ENCODE measurements around the gene SRSF8.

- TF ChIP-seq, protein P1, sequence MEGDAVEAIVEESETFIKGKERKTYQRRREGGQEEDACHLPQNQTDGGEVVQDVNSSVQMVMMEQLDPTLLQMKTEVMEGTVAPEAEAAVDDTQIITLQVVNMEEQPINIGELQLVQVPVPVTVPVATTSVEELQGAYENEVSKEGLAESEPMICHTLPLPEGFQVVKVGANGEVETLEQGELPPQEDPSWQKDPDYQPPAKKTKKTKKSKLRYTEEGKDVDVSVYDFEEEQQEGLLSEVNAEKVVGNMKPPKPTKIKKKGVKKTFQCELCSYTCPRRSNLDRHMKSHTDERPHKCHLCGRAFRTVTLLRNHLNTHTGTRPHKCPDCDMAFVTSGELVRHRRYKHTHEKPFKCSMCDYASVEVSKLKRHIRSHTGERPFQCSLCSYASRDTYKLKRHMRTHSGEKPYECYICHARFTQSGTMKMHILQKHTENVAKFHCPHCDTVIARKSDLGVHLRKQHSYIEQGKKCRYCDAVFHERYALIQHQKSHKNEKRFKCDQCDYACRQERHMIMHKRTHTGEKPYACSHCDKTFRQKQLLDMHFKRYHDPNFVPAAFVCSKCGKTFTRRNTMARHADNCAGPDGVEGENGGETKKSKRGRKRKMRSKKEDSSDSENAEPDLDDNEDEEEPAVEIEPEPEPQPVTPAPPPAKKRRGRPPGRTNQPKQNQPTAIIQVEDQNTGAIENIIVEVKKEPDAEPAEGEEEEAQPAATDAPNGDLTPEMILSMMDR (IDR thresholded peaks at IDR 0.05): no peak
- TF ChIP-seq POLR2AphosphoS5 (IDR thresholded peaks at IDR 0.05; ENCODE audit: low read depth, low read length): no peak
- no peak for TF ChIP-seq REST (IDR thresholded peaks at IDR 0.05; ENCODE audit: insufficient read depth in 1 of 2, low read depth in 2 of 2, low read length in 1 of 2)
- no peak for TF ChIP-seq TCF7L2 (IDR thresholded peaks at IDR 0.05; ENCODE audit: low read depth, low read length)
- no peak for TF ChIP-seq SIN3A (IDR thresholded peaks at IDR 0.05; ENCODE audit: borderline replicate concordance, insufficient read depth, low read depth, low read length)
These were observed 36.0 kb downstream of the SRSF8 start for GRCh38 chr11:95102733-95103132.
